Glutamatergic neuron (in vitro differentiated cells): ENCODE data around the gene SCP2D1. TPM values are rescaled to one million over a fixed set of nuclear protein-coding genes. Genes with fewer than 3 reads are reported as not detected.
"Not testable (repeated sequence)": the region's sequence is repeated elsewhere in the genome, so short reads cannot be mapped to it uniquely, and the experiment has no call there.

Experiments used
- DNase-seq: peaks from one replicate; pipeline ENCODE4 v3.0.0; 2022
- H3K27ac Mint-ChIP-seq: one replicate; pipeline ENCODE4 v1.8.0; 2020; ENCODE audit warnings: mild to moderate bottlenecking, mixed read lengths, inconsistent platforms; ENCODE audit not compliant: unreplicated experiment
- H3K27me3 Mint-ChIP-seq: one replicate; pipeline ENCODE4 v1.8.0; 2020; ENCODE audit warnings: mild to moderate bottlenecking, moderate library complexity, mixed read lengths, inconsistent platforms; ENCODE audit not compliant: unreplicated experiment
- H3K36me3 Mint-ChIP-seq: one replicate; pipeline ENCODE4 v1.8.0; 2020; ENCODE audit warnings: mild to moderate bottlenecking, mixed read lengths, inconsistent platforms; ENCODE audit not compliant: unreplicated experiment
- H3K4me1 Mint-ChIP-seq: one replicate; pipeline ENCODE4 v1.8.0; 2020; ENCODE audit warnings: mild to moderate bottlenecking, low read depth, mixed read lengths, inconsistent platforms; ENCODE audit not compliant: unreplicated experiment
- H3K4me3 Mint-ChIP-seq: one replicate; pipeline ENCODE4 v1.8.0; 2020; ENCODE audit warnings: mild to moderate bottlenecking, mixed read lengths, inconsistent platforms; ENCODE audit not compliant: unreplicated experiment
- H3K9me3 Mint-ChIP-seq: one replicate; pipeline ENCODE4 v1.8.0; 2020; ENCODE audit warnings: mild to moderate bottlenecking, moderate library complexity, mixed read lengths, inconsistent platforms; ENCODE audit not compliant: unreplicated experiment
- total RNA-seq: library from RNA; stranded (reverse); fragmentation: NEBNext Ultra II Directional; extraction: Animal tissue kit (Norgen Biotek cat#: 25700); gene quantifications from one replicate; pipeline ENCODE4 v1.2.1, GENCODE V29; 2021; ENCODE audit not compliant: unreplicated experiment
- TF ChIP-seq, protein P1 (sequence below): fragments of 200-600 bp; sonication (generic); IDR thresholded peaks from one replicate; pipeline ENCODE4 v1.5.0; 2021; ENCODE audit not compliant: partially characterized antibody, unreplicated experiment

Gene SCP2D1
- total RNA-seq, 1 donor from 2014 or later: not detected

DNA sequence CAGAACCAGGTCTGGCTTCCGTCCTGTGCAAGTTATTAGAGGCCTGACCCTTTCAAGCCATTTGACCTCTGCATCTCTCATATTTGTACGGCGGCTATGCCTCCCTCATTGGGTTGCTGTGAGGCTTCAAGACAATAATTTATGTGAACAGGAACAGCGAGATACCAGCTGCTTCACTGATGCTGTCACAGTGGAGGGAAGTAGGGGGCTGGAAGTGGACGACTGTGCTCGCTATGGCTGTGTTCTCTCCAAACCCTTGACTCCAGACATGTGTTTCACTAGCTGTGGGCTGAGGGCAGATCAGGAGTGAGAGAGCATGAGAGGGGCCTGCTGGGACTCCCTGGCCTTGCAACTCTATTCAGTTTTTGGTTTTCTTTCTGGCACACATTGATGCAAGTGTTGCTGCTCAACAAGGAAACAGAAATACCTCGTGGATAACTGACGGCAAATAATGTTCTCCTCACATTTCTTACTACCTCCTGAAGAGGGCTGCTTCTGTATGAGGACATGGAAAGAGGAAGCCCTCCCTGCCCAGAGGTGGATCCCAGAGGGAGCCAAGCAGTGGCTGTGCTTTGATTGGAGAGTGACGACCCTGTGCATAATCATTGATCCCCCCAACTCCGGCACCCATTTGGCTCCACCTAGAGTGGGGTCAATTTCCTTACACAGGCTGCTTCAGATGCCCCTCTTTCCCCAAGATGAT lies 34.7 kb upstream of the SCP2D1 start:
- no peak for DNase-seq
- H3K27ac Mint-ChIP-seq: no peak overlapping the region
- H3K4me1 Mint-ChIP-seq: peaks cover 2% of the 10 kb centered on the region
- H3K4me3 Mint-ChIP-seq: no peak overlapping the region
- H3K9me3 Mint-ChIP-seq: no peaks in the 10 kb centered on the region
- peaks cover 5% of the 10 kb centered on the region for H3K27me3 Mint-ChIP-seq
- TF ChIP-seq, protein P1, sequence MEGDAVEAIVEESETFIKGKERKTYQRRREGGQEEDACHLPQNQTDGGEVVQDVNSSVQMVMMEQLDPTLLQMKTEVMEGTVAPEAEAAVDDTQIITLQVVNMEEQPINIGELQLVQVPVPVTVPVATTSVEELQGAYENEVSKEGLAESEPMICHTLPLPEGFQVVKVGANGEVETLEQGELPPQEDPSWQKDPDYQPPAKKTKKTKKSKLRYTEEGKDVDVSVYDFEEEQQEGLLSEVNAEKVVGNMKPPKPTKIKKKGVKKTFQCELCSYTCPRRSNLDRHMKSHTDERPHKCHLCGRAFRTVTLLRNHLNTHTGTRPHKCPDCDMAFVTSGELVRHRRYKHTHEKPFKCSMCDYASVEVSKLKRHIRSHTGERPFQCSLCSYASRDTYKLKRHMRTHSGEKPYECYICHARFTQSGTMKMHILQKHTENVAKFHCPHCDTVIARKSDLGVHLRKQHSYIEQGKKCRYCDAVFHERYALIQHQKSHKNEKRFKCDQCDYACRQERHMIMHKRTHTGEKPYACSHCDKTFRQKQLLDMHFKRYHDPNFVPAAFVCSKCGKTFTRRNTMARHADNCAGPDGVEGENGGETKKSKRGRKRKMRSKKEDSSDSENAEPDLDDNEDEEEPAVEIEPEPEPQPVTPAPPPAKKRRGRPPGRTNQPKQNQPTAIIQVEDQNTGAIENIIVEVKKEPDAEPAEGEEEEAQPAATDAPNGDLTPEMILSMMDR: no peak
- H3K36me3 Mint-ChIP-seq: no peaks in the 10 kb centered on the region

DNA sequence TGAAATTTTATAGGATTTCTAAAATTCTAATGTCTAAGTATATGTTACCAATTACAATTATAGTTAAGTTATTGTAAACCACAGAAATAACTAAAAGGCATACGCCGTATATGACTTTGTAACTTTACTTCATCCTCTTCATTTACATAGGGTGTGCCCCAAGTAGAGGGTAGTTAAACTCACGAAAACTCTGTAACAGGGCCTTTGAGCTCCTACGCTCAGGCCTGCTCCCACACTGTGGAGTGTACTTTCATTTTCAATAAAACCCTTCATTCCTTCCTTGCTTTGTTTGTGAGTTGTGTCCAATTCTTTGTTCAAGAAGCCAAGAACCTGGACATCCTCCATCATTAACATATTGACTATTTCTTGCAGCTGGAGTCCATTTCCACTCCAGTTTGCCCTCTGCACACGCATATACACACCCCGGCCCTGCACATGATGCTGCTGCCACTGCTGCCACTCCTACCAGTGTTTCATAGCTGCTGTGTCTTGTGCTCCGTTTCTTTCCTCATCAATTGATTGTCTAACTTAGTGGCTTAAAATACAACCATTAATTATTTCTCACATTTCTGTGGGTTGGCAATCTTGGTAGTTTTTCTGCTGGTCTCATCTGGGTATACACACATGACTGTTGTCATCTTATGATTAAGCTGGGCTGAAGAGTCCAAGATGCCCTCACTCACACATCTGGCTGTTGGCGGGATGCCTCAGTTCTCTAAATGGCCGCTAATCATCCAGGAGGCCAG lies 33.0 kb upstream of the SCP2D1 start:
- Mint-ChIP-seq H3K27me3 (peaks cover 5% of the 10 kb centered on the region), H3K4me3 (no peak overlapping the region), H3K27ac (no peak overlapping the region), H3K4me1 (peaks cover 2% of the 10 kb centered on the region), H3K36me3 (no peaks in the 10 kb centered on the region), H3K9me3 (no peaks in the 10 kb centered on the region)
- no peak for DNase-seq
- TF ChIP-seq, protein P1: no peak

DNA sequence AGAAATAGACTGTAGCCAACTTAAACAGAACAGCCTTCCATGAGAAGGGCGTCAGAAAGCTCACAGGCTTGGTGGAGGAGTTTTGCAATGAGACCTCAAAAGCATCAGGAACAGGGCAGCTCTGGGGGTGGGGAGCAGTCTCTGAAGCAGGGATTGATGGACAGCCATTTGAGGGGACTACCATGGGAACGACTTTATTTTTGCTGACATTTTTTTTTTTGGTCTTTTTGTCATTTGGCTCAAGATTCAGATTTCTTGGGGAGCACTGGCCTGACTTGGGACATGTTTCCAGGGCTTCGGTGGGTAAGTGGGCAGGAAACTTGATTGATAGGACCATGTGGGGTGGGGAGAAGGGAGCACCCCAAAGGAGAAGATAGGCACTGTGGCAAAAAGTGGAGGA lies 32.1 kb upstream of the SCP2D1 start:
- peaks cover 8% of the 10 kb centered on the region for H3K36me3 Mint-ChIP-seq
- H3K4me3 Mint-ChIP-seq: no peak overlapping the region
- peaks cover 3% of the 10 kb centered on the region for H3K9me3 Mint-ChIP-seq
- no peak overlapping the region for H3K27ac Mint-ChIP-seq
- peaks cover 2% of the 10 kb centered on the region for H3K4me1 Mint-ChIP-seq
- H3K27me3 Mint-ChIP-seq: peaks cover 5% of the 10 kb centered on the region
- no peak for DNase-seq
- TF ChIP-seq, protein P1: no peak

DNA sequence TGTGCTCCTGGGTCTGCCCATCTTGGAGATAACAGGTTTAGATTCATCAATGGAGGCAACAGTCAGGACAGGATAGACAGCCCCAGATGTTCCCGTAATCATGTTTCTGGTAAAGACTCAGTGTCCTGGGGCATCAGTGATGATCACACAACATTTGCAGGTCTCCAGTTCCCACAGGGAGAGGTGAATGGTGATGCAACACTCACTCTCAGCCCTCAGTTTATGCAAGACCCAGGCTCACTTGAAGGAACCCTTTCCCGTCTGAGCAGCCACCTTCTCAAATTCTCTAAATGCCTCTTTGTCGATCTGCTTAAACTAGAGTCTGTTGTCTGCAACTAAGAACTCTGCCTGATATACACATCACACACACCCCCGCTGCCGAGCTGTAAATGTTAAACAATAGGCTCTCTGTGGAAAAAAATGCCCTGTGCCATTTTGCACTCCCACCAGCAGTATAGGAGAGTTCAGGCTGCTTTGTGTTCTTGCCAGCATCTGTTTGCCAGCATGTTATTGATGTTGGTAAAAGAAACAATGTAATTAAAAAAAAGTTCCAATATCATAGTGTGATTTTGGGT lies 30.1 kb upstream of the SCP2D1 start:
- peaks cover 4% of the 10 kb centered on the region for H3K27me3 Mint-ChIP-seq
- DNase-seq: no peak
- peaks cover 3% of the 10 kb centered on the region for H3K9me3 Mint-ChIP-seq
- no peak overlapping the region for H3K27ac Mint-ChIP-seq
- TF ChIP-seq, protein P1: no peak
- no peak overlapping the region for H3K4me3 Mint-ChIP-seq
- H3K36me3 Mint-ChIP-seq: peaks cover 19% of the 10 kb centered on the region
- H3K4me1 Mint-ChIP-seq: peaks cover 2% of the 10 kb centered on the region

DNA sequence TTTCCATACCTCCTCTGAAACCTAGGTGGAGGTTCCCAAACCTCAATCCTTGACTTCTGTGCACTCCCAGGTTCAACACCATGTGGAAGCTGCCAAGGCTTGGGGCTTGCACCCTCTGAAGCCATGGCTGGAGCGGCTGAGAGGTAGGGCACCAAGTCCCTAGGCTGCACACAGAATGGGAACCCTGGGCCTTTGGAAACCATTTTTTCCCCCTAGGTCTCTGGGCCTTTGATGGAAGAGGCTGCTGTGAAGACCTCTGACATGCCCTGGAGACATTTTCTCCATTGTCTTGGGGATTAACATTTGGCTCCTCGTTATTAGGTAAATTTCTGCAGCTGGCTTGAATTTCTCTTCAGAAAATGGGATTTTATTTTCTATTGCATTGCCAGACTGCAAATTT lies 26.5 kb upstream of the SCP2D1 start:
- H3K9me3 Mint-ChIP-seq, H3K4me3 Mint-ChIP-seq: not testable (repeated sequence)

More for the DNA sequence above, 26.5 kb upstream of the SCP2D1 start:
- H3K27ac Mint-ChIP-seq, H3K4me1 Mint-ChIP-seq, H3K27me3 Mint-ChIP-seq, DNase-seq: not testable (repeated sequence)
- peaks cover 19% of the 10 kb centered on the region for H3K36me3 Mint-ChIP-seq
